Left ventricle myocardium superior (tissue), 1 donor: ENCODE results near the gene CENPF. TPM values are rescaled to one million over a fixed set of nuclear protein-coding genes. Genes with fewer than 3 reads are reported as not detected.
"Not testable (repeated sequence)": the region's sequence is repeated elsewhere in the genome, so short reads cannot be mapped to it uniquely, and the experiment has no call there.

Source experiments
- ATAC-seq: fragments of 200-7000 bp; cut with Tn5 transposase; one replicate; pipeline ENCODE4 v1.9.1; 2020; ENCODE audit warnings: mild to moderate bottlenecking, moderate library complexity
- DNase-seq: peaks from one replicate; pipeline ENCODE4 v3.0.0-alpha.2; 2020
- intact Hi-C: fragments of 100-400 bp; cut with micrococcal nuclease; formaldehyde crosslinking; loops from one replicate; pipeline ENCODE4 v1.11.0; 2022
- total RNA-seq: library from RNA; stranded (reverse); fragmentation: NEBNext Ultra II Directional; extraction: Animal tissue kit (Norgen Biotek cat#: 25700); gene quantifications from one replicate; pipeline ENCODE4 v1.2.1, GENCODE V29; 2021
- donor health status: DM: no; HTN: yes; CAD: no; lungs with severe emphysema.

CENPF gene
- total RNA-seq, 1 donor from 2014 or later = 0.47 TPM

DNA sequence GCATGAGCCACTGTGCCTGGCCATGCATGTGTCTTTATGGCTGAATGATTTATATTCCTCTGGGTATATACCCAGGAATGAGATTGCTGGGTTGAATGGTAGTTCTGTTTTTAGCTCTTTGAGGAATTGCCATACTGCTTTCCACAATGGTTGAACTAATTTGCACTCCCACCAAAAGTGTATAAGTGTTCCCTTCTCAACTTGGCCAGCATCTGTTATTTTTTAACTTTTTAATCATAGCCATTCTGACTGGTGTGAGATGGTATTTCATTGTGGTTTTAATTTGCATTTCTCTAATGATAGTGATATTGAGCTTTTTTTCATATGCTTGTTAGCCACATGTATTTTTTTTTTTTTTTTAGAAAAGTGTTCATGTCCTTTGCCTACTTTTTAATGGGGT is 7.1 kb downstream of the CENPF start:
- intact Hi-C loops, DNase-seq, ATAC-seq: not testable (repeated sequence)

DNA sequence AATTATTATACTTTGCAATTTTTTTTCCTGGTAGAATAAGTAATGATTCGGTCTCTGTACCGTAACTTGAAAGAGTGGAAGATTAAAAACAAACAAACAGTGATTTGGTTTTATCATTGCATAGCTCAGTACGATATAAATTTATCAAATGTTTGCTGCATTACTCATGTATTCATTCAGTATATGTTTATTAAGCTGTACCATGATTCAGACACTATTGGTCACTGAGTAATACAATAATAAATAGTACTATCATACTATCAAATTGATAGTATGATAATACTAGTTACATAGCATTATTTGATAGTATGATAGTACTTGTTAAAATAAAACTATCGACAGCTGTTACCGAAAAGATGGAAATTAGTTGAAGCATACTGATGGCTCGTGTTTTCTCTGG is 12.1 kb downstream of the CENPF start:
- DNase-seq = no peak
- ATAC-seq = no peak
- intact Hi-C loops = no loop called here

DNA sequence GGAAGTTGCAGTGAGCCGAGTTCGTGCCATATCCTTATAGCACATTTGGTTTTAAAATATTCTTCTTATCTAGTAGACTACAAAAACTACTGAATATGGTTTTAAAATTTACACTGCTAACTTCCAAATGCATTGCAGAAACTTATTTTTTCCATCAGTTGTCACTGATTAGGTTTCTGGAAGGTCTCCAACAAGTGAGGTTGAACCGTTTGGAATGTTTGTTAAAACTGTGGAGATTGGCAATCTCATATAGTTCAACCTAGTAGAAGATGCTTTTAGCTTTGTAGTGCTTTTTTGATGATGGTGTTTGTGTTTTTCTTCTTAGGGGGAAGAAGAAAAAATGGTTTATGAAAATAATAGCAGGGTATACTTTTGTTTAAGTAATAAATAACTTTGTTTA is 12.9 kb downstream of the CENPF start:
- ATAC-seq (no peak), DNase-seq (no peak)
- intact Hi-C loops = no loop called here

DNA sequence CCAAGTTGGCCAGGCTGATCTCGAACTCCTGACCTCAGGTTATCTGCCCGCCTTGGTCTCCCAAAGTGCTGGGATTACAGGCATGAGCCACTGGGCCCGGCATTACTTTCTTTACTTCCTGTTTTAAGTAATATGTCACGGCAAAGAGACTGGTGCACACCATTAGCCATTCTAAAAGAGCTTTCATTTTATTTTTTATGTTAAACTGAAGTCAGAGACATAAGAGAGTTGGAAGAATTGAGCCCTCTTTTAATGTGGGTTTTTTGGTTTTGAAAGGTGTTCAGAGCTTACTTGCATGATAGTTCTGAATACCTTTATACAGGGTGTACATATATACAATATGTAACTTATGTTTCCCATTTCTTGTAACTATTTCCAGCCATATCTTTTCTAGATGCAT is 14.3 kb downstream of the CENPF start:
- no peak for DNase-seq
- no peak for ATAC-seq
- intact Hi-C loops = no loop called here

DNA sequence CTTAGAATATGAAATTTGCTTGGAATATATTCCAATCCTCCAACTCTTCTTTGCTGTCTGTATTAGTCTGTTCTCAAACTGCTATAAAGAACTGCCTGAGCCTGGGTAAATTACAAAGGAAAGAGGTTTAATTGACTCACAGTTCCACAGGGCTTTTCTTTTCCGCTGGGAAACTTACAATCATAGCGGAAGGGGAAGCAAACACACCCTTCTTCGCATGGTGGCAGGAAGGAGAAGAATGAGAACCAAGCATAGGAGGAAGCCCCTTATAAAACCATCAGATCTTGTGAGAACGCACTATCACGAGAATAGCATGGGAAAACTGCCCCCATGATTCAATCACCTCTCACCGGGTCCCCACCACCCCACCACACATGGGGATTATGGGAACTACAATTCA is 14.8 kb downstream of the CENPF start:
- intact Hi-C loops = no loop called here
- ATAC-seq = no peak
- no peak for DNase-seq

DNA sequence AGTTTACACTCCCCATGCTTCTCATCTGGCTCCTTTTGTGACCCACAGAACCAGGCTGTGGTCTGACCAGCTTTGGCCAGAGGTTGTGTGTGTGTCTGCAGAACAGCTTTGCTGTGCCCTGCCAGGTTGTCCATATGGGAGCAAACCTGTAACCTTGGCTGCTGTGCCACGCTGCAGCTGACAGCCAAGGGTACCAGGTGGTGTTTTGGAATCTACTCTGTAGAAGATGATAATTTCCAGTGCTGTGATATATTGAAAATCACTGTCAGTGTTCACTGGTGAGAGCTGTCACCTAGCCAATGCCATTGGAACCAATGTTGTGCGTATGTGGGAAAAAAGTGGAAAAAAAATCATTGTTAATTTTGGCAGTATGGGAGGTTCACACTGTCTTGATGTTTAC is 18.2 kb downstream of the CENPF start:
- DNase-seq (no peak), ATAC-seq (no peak)
- intact Hi-C loops = no loop called here

DNA sequence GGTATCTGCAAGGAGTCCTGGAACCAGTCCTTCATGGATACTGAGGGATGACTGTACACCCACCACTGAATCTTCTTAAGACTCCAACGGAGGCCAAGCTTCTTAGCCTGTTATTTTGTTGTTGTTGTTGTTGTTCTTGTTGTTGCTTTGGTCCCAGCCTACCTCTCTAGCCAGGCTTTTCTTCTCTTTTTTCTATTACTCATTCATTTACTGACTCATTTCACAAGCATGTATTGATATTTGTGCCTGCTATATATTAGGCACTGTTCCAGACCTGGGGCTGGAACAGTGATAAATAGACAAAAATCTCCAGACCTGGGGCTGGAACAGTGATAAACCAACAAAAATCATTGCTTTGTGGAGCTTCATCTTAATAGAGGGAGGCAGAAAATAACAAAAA is 20.4 kb downstream of the CENPF start:
- intact Hi-C loops = no loop called here
- DNase-seq = no peak
- no peak for ATAC-seq

DNA sequence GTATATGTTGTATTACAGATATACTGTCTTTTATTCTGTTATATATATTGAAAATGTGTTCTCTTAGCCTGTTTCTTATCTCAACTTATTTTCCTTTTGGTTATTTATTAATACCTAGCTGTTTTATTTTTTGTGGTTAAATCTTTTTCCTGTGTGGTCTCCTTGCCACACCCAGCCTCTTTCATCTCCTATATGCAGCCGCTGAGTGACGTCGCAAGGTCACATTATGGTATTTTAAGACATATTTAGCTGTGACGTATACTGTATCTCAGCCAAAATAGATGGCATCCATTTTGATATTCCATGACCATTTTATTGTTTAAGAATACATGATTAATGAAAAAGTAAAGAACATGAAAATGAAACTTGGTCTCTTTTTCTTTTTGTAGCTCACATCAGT is 29.1 kb downstream of the CENPF start:
- intact Hi-C loops = no loop called here
- no peak for ATAC-seq
- no peak for DNase-seq

DNA sequence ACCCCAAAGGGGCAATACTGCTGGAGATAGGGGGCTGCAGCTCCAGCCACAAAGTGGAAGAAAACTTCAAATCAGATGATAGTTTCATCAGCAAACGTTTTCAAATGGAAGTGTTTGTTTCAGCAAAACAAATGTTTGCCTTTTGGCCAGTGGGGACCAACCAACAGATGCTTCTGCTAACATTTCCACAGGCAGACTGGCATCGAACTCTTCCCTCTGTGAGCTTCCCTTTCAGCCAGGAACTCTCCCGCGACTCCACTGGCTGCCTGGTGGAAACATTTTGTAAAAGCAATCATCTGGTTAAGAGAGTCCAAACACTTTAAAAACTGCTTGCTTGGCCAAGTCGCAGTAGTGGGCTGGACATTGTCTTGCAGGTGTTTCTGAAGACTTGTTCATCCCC is 30.7 kb downstream of the CENPF start:
- DNase-seq = no peak
- ATAC-seq = no peak
- intact Hi-C loops = no loop called here

DNA sequence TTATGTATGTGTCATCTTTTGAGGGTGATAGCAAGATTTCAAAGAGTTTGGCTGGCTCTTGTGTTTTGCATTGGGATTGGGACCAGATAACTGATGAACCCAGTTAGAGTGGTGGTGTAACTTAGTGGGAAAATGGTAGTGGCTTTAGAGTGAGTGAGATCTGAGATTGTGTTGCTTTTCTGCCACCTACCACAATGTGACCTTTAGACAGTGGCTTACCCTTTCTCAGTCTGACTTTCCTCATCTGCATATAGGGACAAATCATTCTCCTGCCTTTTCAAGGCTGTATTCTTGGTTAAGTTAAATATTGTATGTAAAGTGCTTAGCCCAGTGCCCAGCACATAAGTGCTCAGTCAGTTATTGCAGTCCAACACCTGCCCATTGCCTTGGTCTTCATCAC is 31.3 kb downstream of the CENPF start:
- intact Hi-C loops = no loop called here
- no peak for ATAC-seq
- DNase-seq = no peak

DNA sequence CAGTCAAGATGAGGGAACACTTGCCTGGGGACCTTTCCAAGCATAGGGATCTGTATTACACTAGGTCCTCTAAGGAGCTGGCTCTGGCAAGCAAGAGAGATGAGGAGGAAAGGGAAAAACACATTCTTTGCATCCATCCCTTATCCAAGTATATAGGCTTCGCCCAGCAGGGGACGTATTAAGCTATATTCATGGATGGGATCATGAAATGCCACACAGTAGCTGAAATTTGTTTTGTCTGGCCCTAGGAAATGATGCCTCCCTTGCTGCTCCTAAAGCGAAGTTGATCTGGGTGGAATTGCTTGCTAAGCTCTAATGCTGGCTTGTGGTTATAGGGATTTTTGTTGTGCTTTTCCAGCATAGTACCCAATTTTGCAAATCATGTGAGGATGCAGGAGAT is 32.1 kb downstream of the CENPF start:
- intact Hi-C loops = no loop called here
- DNase-seq (no peak), ATAC-seq (no peak)

DNA sequence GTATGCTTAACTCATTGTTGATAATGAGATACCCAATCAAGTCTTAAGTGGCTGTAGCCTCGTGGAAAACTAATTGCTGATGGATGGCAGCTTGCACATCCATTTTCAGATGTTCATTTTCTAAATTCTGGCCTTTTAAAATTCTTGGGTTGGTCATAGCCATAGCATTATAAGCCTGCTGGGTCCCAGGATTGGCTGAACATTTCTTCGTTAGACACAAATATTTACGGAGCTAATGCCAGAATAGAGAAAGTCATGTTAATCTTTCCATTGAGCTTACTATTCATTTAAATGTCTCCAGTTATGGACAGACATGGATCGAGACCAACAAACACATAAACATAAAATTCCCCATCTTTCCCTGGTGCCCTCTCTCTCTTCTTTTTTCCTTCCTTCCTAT is 32.5 kb downstream of the CENPF start:
- DNase-seq = no peak
- no peak for ATAC-seq
- intact Hi-C loops = no loop called here

DNA sequence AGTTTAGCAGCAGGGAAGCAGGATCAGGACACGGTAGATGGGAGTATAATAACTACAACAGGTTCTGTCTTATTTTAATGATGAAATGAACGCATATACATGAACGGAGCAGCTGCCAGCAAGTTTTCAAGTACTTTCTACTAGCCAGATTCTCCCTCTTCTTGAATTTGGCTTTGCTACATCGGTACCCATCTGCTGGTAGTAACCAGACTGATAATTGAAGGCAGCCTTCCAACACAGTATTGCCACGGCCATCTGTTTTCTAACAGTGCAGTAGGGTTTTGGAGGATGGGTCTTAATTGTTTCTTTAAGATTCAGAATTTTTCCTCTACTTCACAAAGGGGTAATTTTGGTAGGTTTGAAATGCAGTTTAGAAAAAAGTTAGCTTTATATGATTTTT is 33.4 kb downstream of the CENPF start:
- intact Hi-C loops = no loop called here
- ATAC-seq = no peak
- DNase-seq = no peak

DNA sequence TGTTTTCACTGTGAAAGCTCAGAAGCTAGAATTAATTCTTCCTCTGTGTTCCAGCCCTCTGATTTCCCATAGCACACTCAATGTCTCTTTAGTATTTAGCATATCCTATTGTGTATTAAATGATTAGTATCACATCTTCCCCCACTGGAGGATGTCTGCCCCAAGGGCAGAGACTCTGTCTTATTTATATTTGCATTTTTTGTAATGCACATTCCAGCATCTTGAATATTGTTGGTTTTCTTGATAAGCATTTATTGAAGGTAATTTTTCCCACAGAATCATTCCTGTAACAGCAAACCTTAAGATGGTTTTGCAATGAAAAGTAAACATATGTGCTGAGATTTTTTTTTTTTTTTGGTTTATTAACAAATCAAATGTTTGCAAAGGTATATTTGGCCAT is 34.1 kb downstream of the CENPF start:
- intact Hi-C loops = no loop called here
- DNase-seq (no peak), ATAC-seq (no peak)

DNA sequence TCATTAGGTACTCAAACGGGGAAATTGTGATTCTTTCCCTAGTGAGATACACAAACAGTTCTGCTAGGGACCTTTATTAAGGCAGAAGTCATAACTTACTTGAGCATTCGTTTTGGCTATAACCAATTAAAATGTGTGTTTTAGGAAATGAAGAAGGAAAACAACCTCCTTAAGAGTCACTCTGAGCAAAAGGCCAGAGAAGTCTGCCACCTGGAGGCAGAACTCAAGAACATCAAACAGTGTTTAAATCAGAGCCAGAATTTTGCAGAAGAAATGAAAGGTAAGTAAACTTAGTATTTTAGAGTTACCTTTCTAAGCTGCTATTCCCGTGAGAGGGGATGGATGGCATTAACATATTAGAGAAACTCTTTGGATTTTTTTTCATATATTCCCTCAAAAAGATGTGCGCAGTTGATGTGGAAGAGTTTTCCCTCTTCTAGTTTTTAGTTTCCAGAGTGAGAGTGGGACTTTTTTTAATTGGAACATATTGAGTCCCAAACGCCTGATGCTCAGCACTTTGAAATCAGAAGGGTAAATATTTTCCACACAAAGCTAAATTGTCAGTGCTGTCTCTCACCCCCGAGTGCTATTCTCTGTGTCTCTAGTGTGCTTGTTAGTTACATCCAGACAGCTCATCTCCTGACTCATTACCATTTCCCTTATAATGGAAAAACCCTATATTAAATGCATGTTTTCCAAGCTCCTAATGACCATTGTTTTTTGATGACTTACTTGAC is 34.9 kb downstream of the CENPF start:
- DNase-seq = no peak

DNA sequence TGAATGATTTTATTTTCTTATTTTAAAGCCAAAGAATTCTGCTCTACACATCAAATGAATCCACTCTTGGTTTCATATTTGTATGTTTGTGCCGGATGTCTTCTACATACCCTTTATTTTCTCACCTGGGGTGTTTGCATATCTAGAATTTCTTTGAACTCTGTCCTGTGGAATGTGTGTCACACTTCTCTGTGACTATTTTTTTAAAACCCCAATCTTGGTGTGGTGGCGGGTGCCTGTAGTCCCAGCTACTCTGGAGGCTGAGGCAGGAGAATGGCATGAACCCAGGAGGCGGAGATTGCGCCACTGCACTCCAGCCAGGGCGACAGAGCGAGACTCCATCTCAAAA is 35.4 kb downstream of the CENPF start:
- ATAC-seq (no peak), DNase-seq (no peak)
- intact Hi-C loops = no loop called here

More for the DNA sequence above, 34.9 kb downstream of the CENPF start:
- no peak for ATAC-seq
- intact Hi-C loops = no loop called here

DNA sequence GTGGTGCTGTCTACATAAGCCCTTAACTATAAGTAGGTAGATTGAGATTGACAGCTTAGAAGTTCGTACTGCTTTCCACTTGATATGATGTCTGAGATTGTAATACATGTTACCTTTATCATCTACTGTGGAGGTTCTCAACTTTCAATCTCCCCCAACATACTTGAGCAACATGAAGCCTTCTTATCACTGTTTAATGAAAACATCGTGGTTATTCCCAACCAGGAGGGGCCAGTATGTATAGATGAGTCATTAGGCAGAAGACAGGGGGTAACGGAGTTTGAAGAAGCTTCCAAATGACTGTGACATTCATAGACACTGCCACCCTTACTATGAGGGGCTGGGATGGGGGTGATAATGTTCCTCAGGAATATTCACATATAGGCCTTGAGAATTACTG is 36.0 kb downstream of the CENPF start:
- DNase-seq (no peak), ATAC-seq (no peak)
- intact Hi-C loops = no loop called here

DNA sequence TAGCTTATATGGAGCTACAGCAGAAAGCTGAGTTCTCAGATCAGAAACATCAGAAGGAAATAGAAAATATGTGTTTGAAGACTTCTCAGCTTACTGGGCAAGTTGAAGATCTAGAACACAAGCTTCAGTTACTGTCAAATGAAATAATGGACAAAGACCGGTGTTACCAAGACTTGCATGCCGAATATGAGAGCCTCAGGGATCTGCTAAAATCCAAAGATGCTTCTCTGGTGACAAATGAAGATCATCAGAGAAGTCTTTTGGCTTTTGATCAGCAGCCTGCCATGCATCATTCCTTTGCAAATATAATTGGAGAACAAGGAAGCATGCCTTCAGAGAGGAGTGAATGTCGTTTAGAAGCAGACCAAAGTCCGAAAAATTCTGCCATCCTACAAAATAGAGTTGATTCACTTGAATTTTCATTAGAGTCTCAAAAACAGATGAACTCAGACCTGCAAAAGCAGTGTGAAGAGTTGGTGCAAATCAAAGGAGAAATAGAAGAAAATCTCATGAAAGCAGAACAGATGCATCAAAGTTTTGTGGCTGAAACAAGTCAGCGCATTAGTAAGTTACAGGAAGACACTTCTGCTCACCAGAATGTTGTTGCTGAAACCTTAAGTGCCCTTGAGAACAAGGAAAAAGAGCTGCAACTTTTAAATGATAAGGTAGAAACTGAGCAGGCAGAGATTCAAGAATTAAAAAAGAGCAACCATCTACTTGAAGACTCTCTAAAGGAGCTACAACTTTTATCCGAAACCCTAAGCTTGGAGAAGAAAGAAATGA is 37.6 kb downstream of the CENPF start:
- intact Hi-C loops = no loop called here
- ATAC-seq (no peak), DNase-seq (no peak)

DNA sequence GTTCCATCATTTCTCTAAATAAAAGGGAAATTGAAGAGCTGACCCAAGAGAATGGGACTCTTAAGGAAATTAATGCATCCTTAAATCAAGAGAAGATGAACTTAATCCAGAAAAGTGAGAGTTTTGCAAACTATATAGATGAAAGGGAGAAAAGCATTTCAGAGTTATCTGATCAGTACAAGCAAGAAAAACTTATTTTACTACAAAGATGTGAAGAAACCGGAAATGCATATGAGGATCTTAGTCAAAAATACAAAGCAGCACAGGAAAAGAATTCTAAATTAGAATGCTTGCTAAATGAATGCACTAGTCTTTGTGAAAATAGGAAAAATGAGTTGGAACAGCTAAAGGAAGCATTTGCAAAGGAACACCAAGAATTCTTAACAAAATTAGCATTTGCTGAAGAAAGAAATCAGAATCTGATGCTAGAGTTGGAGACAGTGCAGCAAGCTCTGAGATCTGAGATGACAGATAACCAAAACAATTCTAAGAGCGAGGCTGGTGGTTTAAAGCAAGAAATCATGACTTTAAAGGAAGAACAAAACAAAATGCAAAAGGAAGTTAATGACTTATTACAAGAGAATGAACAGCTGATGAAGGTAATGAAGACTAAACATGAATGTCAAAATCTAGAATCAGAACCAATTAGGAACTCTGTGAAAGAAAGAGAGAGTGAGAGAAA is 38.4 kb downstream of the CENPF start:
- DNase-seq (no peak), ATAC-seq (no peak)
- intact Hi-C loops = no loop called here

DNA sequence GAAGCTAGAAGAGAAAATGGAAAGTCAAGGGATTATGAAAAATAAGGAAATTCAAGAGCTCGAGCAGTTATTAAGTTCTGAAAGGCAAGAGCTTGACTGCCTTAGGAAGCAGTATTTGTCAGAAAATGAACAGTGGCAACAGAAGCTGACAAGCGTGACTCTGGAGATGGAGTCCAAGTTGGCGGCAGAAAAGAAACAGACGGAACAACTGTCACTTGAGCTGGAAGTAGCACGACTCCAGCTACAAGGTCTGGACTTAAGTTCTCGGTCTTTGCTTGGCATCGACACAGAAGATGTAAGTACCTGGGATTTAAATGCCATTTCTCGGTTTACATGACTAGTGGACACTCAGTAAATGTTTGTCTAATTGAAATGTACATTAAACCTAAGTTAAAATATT is 40.0 kb downstream of the CENPF start:
- intact Hi-C loops = no loop called here
- ATAC-seq = no peak

DNA sequence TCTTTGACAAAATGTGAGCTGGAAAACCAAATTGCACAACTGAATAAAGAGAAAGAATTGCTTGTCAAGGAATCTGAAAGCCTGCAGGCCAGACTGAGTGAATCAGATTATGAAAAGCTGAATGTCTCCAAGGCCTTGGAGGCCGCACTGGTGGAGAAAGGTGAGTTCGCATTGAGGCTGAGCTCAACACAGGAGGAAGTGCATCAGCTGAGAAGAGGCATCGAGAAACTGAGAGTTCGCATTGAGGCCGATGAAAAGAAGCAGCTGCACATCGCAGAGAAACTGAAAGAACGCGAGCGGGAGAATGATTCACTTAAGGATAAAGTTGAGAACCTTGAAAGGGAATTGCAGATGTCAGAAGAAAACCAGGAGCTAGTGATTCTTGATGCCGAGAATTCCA is 42.7 kb downstream of the CENPF start:
- intact Hi-C loops = no loop called here
- no peak for ATAC-seq
- DNase-seq = no peak

More for the DNA sequence above, 40.0 kb downstream of the CENPF start:
- no peak for DNase-seq
